K562 (cell line): ENCODE results near the gene AVPI1. TPM values are rescaled to one million over a fixed set of nuclear protein-coding genes. Genes with fewer than 3 reads are reported as not detected.

Experiments used
- ATAC-seq: fragments of 200-7000 bp; cut with Tn5 transposase; 3 replicates; pipeline ENCODE4 v1.9.1; 2020; ENCODE audit warnings: moderate library complexity
- BruUV-seq: library from RNA; stranded (reverse); fragments of 400-500 nt; replicated peaks from 2 replicates; lab custom pipeline; 2021; lab: Mats Ljungman, UMichigan
- CTCF ChIA-PET: fragments of 300-600 bp; formaldehyde crosslinking; extraction: SDS; loops from one replicate; lab custom pipeline; 2021; ENCODE audit warnings: low intra/inter-chr PET ratio; lab: Yijun Ruan, JAX
- POLR2A ChIA-PET: fragments of 300-600, 350-650 bp; sonication (Branson Sonifier 250); formaldehyde crosslinking; extraction: SDS; loops from one replicate; lab custom pipeline; 2021; ENCODE audit warnings: antibody characterized with exemption, inconsistent platforms; lab: Yijun Ruan, JAX
- DNase-seq, 4 experiments: peaks; one replicate each; pipeline versions ENCODE4 v3.0.0 to v3.0.0-alpha.2; 2011 to 2018; ENCODE audit warnings: low spot score in 3 of 4, mixed read lengths in 3 of 4; ENCODE audit errors: extremely low read depth in 1 of 4
- FAIRE-seq: peaks from 2 replicates; lab custom pipeline; 2011; peaks lifted over from hg19 to GRCh38; lab: Jason Lieb, UNC
- H2AFZ ChIP-seq: 2 replicates; pipeline ENCODE4 v1.6.0; 2011; ENCODE audit warnings: low read depth, low read length, control low read depth, inconsistent platforms
- H3K27ac ChIP-seq: fragments of 200-600 bp; 3 replicates; pipeline ENCODE4 v1.8.0; 2011; ENCODE audit warnings: low read depth, mild to moderate bottlenecking, control low read depth, inconsistent platforms, low read length, moderate library complexity, mixed read lengths; ENCODE audit errors: extremely low read depth
- H3K27me3 ChIP-seq, 2 experiments: fragments of 300-600 bp in 1 of 2; 2 replicates in 1 of 2; 3 replicates in 1 of 2; pipeline versions ENCODE4 v1.6.0 to v1.8.0; 2011; ENCODE audit warnings: inconsistent platforms in 2 of 2, low read length in 2 of 2, mild to moderate bottlenecking in 1 of 2, mixed read lengths in 1 of 2, moderate library complexity in 1 of 2; ENCODE audit not compliant: control insufficient read depth in 2 of 2, insufficient read depth in 2 of 2
- H3K36me3 ChIP-seq: fragments of 300-600 bp; 3 replicates; pipeline ENCODE4 v1.8.0; 2011; ENCODE audit warnings: mild to moderate bottlenecking, low read length, inconsistent platforms; ENCODE audit not compliant: control insufficient read depth, insufficient read depth
- H3K4me1 ChIP-seq, 2 experiments: fragments of 200-600 bp in 1 of 2; replicated peaks in 1 of 2; 2 replicates in 1 of 2; 3 replicates in 1 of 2; pipeline versions ENCODE4 v1.5.1 to v1.8.0; 2011; ENCODE audit warnings: inconsistent platforms in 2 of 2, low read length in 2 of 2, mild to moderate bottlenecking in 1 of 2, mixed read lengths in 1 of 2, moderate library complexity in 1 of 2; ENCODE audit not compliant: control insufficient read depth in 2 of 2, insufficient read depth in 2 of 2
- H3K4me2 ChIP-seq: 2 replicates; pipeline ENCODE4 v1.6.1; 2011; ENCODE audit warnings: low read length, control low read depth, inconsistent platforms, mixed read lengths; ENCODE audit not compliant: insufficient read depth
- H3K4me3 ChIP-seq: fragments of 200-600 bp; sonication (generic), shearing (Covaris generic); 2 replicates; pipeline ENCODE4 v1.5.1; 2016; ENCODE audit warnings: control low read depth, inconsistent platforms
- H3K79me2 ChIP-seq: fragments of 200-600 bp; 3 replicates; pipeline ENCODE4 v1.8.0; 2011; ENCODE audit warnings: low read length, inconsistent platforms; ENCODE audit not compliant: control insufficient read depth, insufficient read depth
- H3K9ac ChIP-seq, 2 experiments: 2 replicates each; pipeline versions ENCODE4 v1.6.0 to v1.6.1; 2011; ENCODE audit warnings: low read depth in 2 of 2, low read length in 2 of 2, control low read depth in 1 of 2, inconsistent platforms in 1 of 2, mild to moderate bottlenecking in 1 of 2, mixed read lengths in 1 of 2; ENCODE audit not compliant: insufficient read depth in 1 of 2
- H3K9me1 ChIP-seq: one replicate; pipeline ENCODE4 v1.6.0; 2011; ENCODE audit warnings: inconsistent platforms, mild to moderate bottlenecking, low read length, moderate library complexity; ENCODE audit not compliant: control insufficient read depth, insufficient read depth
- H3K9me3 ChIP-seq: replicated peaks from 2 replicates; pipeline ENCODE4 v1.5.1; 2011; ENCODE audit warnings: low read depth, low read length, inconsistent platforms; ENCODE audit not compliant: control insufficient read depth, insufficient read depth
- H4K20me1 ChIP-seq: replicated peaks from 2 replicates; pipeline ENCODE4 v1.6.1; 2011; ENCODE audit warnings: low read length, inconsistent platforms, mixed read lengths; ENCODE audit not compliant: control insufficient read depth, insufficient read depth
- CTBP1 ChIP-seq: fragments of 450-650 bp; IDR thresholded peaks from 2 replicates; pipeline ENCODE4 v1.6.1; 2016; ENCODE audit warnings: borderline replicate concordance
- HNRNPH1 ChIP-seq: fragments of 200-400 bp; formaldehyde crosslinking; optimal IDR thresholded peaks from 2 replicates; pipeline ENCODE3; 2017; ENCODE audit warnings: low read depth, mild to moderate bottlenecking, low read length, moderate library complexity
- IRF2 ChIP-seq: sonication (generic); formaldehyde crosslinking; IDR thresholded peaks from 2 replicates; pipeline ENCODE4 v1.8.1; 2022; ENCODE audit warnings: mild to moderate bottlenecking, missing genetic modification reagents
- MBD2 ChIP-seq: sonication (generic); IDR thresholded peaks from 2 replicates; pipeline ENCODE4 v1.6.1; 2016; ENCODE audit warnings: low read depth, borderline replicate concordance
- SNIP1 ChIP-seq: fragments of 450-650 bp; IDR thresholded peaks from 2 replicates; pipeline ENCODE4 v1.7.1; 2017; ENCODE audit warnings: low read depth, mild to moderate bottlenecking
- SRSF3 ChIP-seq: fragments of 200-400 bp; formaldehyde crosslinking; IDR thresholded peaks from 2 replicates; pipeline ENCODE4 v1.6.1; 2016; ENCODE audit warnings: mild to moderate bottlenecking, low read length, moderate library complexity; ENCODE audit not compliant: insufficient read depth
- TAF15 ChIP-seq: fragments of 200-400 bp; formaldehyde crosslinking; IDR thresholded peaks from 2 replicates; pipeline ENCODE4 v1.6.1; 2017; ENCODE audit warnings: mild to moderate bottlenecking, low read depth, low read length, moderate library complexity
- ZBED1 ChIP-seq: IDR thresholded peaks from 2 replicates; pipeline ENCODE4 v1.6.1; 2014
- ZNF146 ChIP-seq: IDR thresholded peaks from one replicate; pipeline ENCODE4 v1.6.1; 2018; ENCODE audit warnings: missing compliant biosample characterization; ENCODE audit not compliant: unreplicated experiment
- ZNF77 ChIP-seq: fragments of 250-450 bp; sonication (Bioruptor Pico); IDR thresholded peaks from 2 replicates; pipeline ENCODE4 v1.5.0; 2020
- WGBS: fragments of 100-300 bp; shearing (Covaris generic); methylation state at CpG from one replicate; pipeline ENCODE4 v1.1.6; 2016; ENCODE audit warnings: low coverage, mixed read lengths; ENCODE audit not compliant: insufficient coverage; ENCODE audit errors: missing lambda C conversion rate; 5-methylcytosine and 5-hydroxymethylcytosine counted together
- in situ Hi-C: fragments of 300-500 bp; cut with MboI; formaldehyde crosslinking; loops from 4 replicates; pipeline ENCODE4 v1.15.0; 2018; ENCODE audit warnings: inconsistent platforms, mixed read lengths
- intact Hi-C: fragments of 100-400 bp; cut with micrococcal nuclease; formaldehyde crosslinking; loops from 2 replicates; pipeline ENCODE4 v1.14.2; 2022
- polyA plus RNA-seq, 8 experiments: library from polyadenylated mRNA; depleted of rRNA in 4 of 8; stranded (reverse) in 5 of 8; unstranded in 3 of 8; fragments of >200 nt; fragmentation: Nextera tagmentation in 2 of 8; fragmentation: Illumina TruSeq in 1 of 8; extraction: Ambion mirVana in 2 of 8; extraction: Trizol in 1 of 8; gene quantifications; 2 replicates each; pipeline versions ENCODE4 v1.2.1 to v1.2.3, GENCODE V29; 2011 to 2014; ENCODE audit warnings: inconsistent platforms in 1 of 8, missing spikeins in 1 of 8
- total RNA-seq, 7 experiments: library from RNA; depleted of rRNA in 6 of 7; stranded (reverse); fragments of >200 nt in 6 of 7; fragmentation: Illumina TruSeq in 2 of 7; extraction: Trizol in 2 of 7; gene quantifications; 2 replicates each; pipeline versions ENCODE4 v1.2.1 to v1.2.3, GENCODE V29; 2011 to 2021; ENCODE audit warnings: low replicate concordance in 1 of 7
- TF ChIP-seq, protein P1 (sequence below), 3 experiments: IDR thresholded peaks in 2 of 3; conservative IDR thresholded peaks in 1 of 3; 2 replicates each; pipeline ENCODE4 v1.5.1; 2011 to 2012; ENCODE audit warnings: low read length in 3 of 3, mild to moderate bottlenecking in 3 of 3, control low read depth in 2 of 3, improper control_type of control experiment in 1 of 3, inconsistent platforms in 1 of 3, low read depth in 1 of 3, mixed read lengths in 1 of 3, moderate library complexity in 1 of 3; ENCODE audit not compliant: insufficient read depth in 2 of 3
- TF ChIP-seq, protein P2 (sequence below), 2 experiments: fragments of 450-650 bp; IDR thresholded peaks; 2 replicates each; pipeline ENCODE4 v1.6.1; 2016

The AVPI1 gene
- total and polyA plus RNA-seq, 9 of the 15 experiments (the other 6 are each of a cell fraction or from before 2014, with no cell fraction given): 0.90 to 10.4 (median 7.4) TPM

DNA sequence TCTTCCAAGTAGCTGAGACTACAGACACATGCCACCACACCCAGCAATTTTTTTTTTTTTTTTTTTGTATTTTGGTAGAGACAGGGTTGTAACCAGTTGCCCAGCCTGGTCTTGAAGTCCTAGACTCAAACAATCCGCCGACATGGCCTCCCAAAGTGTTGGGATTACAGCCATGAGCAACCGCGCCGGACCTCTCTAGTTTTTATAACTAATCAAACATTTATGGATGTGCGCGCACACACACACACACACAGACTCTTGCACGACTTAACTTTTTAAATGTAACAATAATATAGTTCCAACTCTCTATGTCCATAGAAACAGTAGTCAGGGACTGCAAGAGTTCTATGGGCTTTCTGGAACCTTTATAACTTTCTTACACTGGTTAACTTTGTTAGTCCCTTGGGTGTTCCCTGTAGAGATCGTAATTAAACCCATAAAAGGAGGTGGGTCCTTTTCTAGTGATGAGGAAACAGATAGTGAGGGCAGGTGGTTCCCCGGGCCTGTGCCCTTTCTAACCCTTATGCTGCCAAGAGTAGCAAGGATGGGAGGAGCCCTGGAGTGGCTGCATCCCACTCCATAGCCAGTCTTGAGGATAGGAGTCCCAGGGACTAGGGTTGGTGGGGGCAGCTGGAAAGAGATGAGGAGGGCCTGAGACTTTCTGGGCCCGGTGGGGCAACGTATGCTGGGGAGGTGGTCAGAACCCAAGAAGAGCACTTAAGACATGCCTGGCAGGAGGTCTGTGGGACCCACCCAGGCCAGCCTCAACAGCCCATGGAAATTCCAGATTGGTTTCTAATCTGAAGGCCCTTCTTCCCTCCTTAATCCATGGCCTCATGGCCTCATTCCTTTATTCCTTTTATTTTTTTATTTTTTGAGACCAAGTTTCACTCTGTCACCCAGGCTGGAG lies 35.1 kb upstream of the AVPI1 start:
- Histone ChIP-seq H3K27ac (no peak overlapping the region), H3K79me2 (no peaks in the 10 kb centered on the region), H4K20me1 (no peaks in the 10 kb centered on the region), H3K4me2 (no peak overlapping the region), H3K27me3 (no peaks in the 10 kb centered on the region), H2AFZ (no peak overlapping the region), H3K9me1 (no peaks in the 10 kb centered on the region), H3K36me3 (no peaks in the 10 kb centered on the region), H3K9me3 (no peaks in the 10 kb centered on the region), H3K9ac (no peak overlapping the region), H3K4me3 (no peak overlapping the region), H3K4me1 (peaks cover 19 to 21% of the 10 kb centered on the region in 2 experiments; a peak in 4 of 5 replicates)
- ATAC-seq (no peak), DNase-seq (no peak), FAIRE-seq (no peak)
- in situ Hi-C loops (no loop called here), intact Hi-C loops (no loop called here)
- no peak for TF ChIP-seq IRF2 (CRISPR knock-in tag)
- no peak for TF ChIP-seq SNIP1
- TF ChIP-seq, protein P1, sequence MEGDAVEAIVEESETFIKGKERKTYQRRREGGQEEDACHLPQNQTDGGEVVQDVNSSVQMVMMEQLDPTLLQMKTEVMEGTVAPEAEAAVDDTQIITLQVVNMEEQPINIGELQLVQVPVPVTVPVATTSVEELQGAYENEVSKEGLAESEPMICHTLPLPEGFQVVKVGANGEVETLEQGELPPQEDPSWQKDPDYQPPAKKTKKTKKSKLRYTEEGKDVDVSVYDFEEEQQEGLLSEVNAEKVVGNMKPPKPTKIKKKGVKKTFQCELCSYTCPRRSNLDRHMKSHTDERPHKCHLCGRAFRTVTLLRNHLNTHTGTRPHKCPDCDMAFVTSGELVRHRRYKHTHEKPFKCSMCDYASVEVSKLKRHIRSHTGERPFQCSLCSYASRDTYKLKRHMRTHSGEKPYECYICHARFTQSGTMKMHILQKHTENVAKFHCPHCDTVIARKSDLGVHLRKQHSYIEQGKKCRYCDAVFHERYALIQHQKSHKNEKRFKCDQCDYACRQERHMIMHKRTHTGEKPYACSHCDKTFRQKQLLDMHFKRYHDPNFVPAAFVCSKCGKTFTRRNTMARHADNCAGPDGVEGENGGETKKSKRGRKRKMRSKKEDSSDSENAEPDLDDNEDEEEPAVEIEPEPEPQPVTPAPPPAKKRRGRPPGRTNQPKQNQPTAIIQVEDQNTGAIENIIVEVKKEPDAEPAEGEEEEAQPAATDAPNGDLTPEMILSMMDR (IDR thresholded peaks at IDR 0.05 in 2 of 3, conservative IDR thresholded peaks at IDR 0.05 in 1 of 3; ENCODE audit: insufficient read depth in 2 of 3, low read depth in 1 of 3, low read length in 3 of 3): no peak
- no peak for TF ChIP-seq SRSF3
- TF ChIP-seq, protein P2, sequence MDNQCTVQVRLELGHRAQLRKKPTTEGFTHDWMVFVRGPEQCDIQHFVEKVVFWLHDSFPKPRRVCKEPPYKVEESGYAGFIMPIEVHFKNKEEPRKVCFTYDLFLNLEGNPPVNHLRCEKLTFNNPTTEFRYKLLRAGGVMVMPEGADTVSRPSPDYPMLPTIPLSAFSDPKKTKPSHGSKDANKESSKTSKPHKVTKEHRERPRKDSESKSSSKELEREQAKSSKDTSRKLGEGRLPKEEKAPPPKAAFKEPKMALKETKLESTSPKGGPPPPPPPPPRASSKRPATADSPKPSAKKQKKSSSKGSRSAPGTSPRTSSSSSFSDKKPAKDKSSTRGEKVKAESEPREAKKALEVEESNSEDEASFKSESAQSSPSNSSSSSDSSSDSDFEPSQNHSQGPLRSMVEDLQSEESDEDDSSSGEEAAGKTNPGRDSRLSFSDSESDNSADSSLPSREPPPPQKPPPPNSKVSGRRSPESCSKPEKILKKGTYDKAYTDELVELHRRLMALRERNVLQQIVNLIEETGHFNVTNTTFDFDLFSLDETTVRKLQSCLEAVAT (IDR thresholded peaks at IDR 0.05): no peak
- no peak for TF ChIP-seq MBD2
- no peak for TF ChIP-seq ZNF146
- TF ChIP-seq HNRNPH1: no peak
- TF ChIP-seq ZNF77: no peak
- no peak for TF ChIP-seq CTBP1
- no peak for TF ChIP-seq ZBED1
- no peak for TF ChIP-seq TAF15
- CTCF ChIA-PET: no interaction called here
- no TSS peak for BruUV-seq
- POLR2A ChIA-PET: no interaction called here
- WGBS: 55% methylated on average over 5 of the region's 12 CpGs
